ENCODE measurements around the gene RTN4RL1.
"Not testable (repeated sequence)": the region's sequence is repeated elsewhere in the genome, so short reads cannot be mapped to it uniquely, and the experiment has no call there.

RTN4RL1 gene

GRCh38 chr17:1995321-1995892 lies 29.7 kb downstream of the RTN4RL1 start:
- Histone ChIP-seq H3K4me1 (ENCODE audit: control insufficient read depth in 5 of 5, insufficient read depth in 5 of 5, low read length in 5 of 5) (peaks cover 7 to 28% (median 21%) of the 10 kb centered on the region in 5 donors), H3K27ac (ENCODE audit: low read depth, low read length) (no peak overlapping the region), H3K27me3 (ENCODE audit: control insufficient read depth in 5 of 5, insufficient read depth in 4 of 5, low read length in 5 of 5) (no peaks in the 10 kb centered on the region), H3K9ac (ENCODE audit: low read length in 5 of 5) (no peak overlapping the region), H3K36me3 (ENCODE audit: control insufficient read depth in 5 of 5, insufficient read depth in 5 of 5, low read length in 5 of 5) (no peaks in the 10 kb centered on the region), H3K4me3 (ENCODE audit: low read depth in 1 of 5, low read length in 5 of 5) (no peak overlapping the region), H3K9me3 (ENCODE audit: control insufficient read depth in 5 of 5, low read length in 5 of 5) (no peaks in the 10 kb centered on the region)

DNA sequence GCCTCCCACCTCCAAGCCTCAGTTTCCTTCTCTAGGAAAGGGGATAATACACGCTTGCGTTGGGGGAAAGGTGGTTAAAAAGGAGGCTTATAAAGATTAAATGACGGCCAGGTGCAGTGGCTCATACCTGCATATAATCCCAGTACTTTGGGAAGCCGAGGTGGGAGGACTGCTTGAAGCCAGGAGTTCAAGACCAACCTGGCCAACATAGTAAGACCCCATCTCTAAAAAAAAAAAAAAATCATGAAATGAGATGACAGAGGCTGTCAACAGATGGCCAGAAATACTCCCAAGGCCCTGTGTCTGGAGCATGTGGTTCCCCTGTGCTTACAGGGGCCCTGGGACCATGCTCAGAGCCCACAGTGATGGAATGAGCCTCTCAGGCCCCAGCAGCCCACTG lies 30.4 kb downstream of the RTN4RL1 start:
- no peaks in the 10 kb centered on the region for H3K9me3 ChIP-seq (ENCODE audit: control insufficient read depth in 5 of 5, low read length in 5 of 5)
- no peak overlapping the region for H3K4me3 ChIP-seq (ENCODE audit: low read depth in 1 of 5, low read length in 5 of 5)
- H3K27me3 ChIP-seq (ENCODE audit: control insufficient read depth in 5 of 5, insufficient read depth in 4 of 5, low read length in 5 of 5) = no peaks in the 10 kb centered on the region
- H3K9ac ChIP-seq (ENCODE audit: low read length in 5 of 5) = no peak overlapping the region
- no peaks in the 10 kb centered on the region for H3K36me3 ChIP-seq (ENCODE audit: control insufficient read depth in 5 of 5, insufficient read depth in 5 of 5, low read length in 5 of 5)
- H3K4me1 ChIP-seq (ENCODE audit: control insufficient read depth in 5 of 5, insufficient read depth in 5 of 5, low read length in 5 of 5) = peaks cover 5 to 23% (median 15%) of the 10 kb centered on the region in 5 donors
- H3K27ac ChIP-seq (ENCODE audit: low read depth, low read length) = no peak overlapping the region

DNA sequence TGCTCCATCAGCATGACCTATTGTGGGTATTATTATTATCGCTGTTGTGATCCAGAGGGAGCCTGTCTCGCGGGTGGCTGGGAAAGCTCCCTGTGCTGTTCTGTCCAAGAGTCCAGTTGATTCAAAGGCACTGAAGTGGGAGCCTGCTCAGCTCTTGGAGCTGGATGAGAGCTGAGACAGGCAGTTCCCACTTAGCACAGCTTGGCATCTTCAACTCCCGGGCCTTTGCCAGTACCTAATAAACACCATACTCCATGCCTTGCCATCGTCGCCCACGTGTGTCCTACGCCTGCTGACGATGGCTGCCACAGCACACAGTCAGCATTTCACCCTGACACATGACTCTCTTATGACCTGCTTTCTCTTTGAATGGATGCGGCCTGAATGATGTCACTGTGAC lies 32.6 kb downstream of the RTN4RL1 start:
- no peak overlapping the region for H3K9ac ChIP-seq (ENCODE audit: low read length in 5 of 5)
- no peak overlapping the region for H3K27ac ChIP-seq (ENCODE audit: low read depth, low read length)
- H3K4me3 ChIP-seq (ENCODE audit: low read depth in 1 of 5, low read length in 5 of 5) = no peak overlapping the region
- H3K4me1 ChIP-seq (ENCODE audit: control insufficient read depth in 5 of 5, insufficient read depth in 5 of 5, low read length in 5 of 5) = peaks cover 0 to 8% (median 3%) of the 10 kb centered on the region in 5 donors
- H3K36me3 ChIP-seq (ENCODE audit: control insufficient read depth in 5 of 5, insufficient read depth in 5 of 5, low read length in 5 of 5) = no peaks in the 10 kb centered on the region
- no peaks in the 10 kb centered on the region for H3K9me3 ChIP-seq (ENCODE audit: control insufficient read depth in 5 of 5, low read length in 5 of 5)
- no peaks in the 10 kb centered on the region for H3K27me3 ChIP-seq (ENCODE audit: control insufficient read depth in 5 of 5, insufficient read depth in 4 of 5, low read length in 5 of 5)

DNA sequence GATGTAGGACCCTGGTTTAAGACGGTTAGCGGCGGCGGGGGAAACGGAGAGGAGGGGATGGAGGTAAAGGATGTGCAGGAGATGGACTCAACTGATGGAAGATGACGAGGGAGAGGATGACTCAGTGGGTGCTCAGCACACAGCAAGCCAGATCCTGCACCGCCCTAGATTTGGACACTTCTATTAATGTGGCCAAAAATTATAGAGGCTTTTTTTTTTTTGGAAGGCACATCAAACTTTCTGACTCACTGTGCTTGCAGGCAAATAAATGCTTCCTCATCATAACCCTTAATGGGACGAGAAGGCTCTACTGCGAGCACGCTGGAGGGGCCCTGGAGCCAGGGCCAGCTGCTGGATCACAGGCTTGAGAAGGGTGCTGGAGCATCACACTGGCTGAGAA lies 36.0 kb downstream of the RTN4RL1 start:
- Histone ChIP-seq H3K27me3 (ENCODE audit: control insufficient read depth in 5 of 5, insufficient read depth in 4 of 5, low read length in 5 of 5) (no peaks in the 10 kb centered on the region), H3K36me3 (ENCODE audit: control insufficient read depth in 5 of 5, insufficient read depth in 5 of 5, low read length in 5 of 5) (no peaks in the 10 kb centered on the region), H3K27ac (ENCODE audit: low read depth, low read length) (no peak overlapping the region), H3K4me3 (ENCODE audit: low read depth in 1 of 5, low read length in 5 of 5) (no peak overlapping the region), H3K9ac (ENCODE audit: low read length in 5 of 5) (no peak overlapping the region), H3K4me1 (ENCODE audit: control insufficient read depth in 5 of 5, insufficient read depth in 5 of 5, low read length in 5 of 5) (peaks cover 0 to 3% (median 0%) of the 10 kb centered on the region in 5 donors), H3K9me3 (ENCODE audit: control insufficient read depth in 5 of 5, low read length in 5 of 5) (no peaks in the 10 kb centered on the region)

GRCh38 chr17:1986783-1987451 lies 38.2 kb downstream of the RTN4RL1 start:
- no peaks in the 10 kb centered on the region for H3K36me3 ChIP-seq (ENCODE audit: control insufficient read depth in 5 of 5, insufficient read depth in 5 of 5, low read length in 5 of 5)
- no peak overlapping the region for H3K27ac ChIP-seq (ENCODE audit: low read depth, low read length)

GRCh38 chr17:1985686-1986085 lies 39.4 kb downstream of the RTN4RL1 start:
- H3K36me3 ChIP-seq (ENCODE audit: control insufficient read depth in 5 of 5, insufficient read depth in 5 of 5, low read length in 5 of 5) = no peaks in the 10 kb centered on the region
- peaks cover 0 to 6% (median 3%) of the 10 kb centered on the region in 5 donors for H3K4me1 ChIP-seq (ENCODE audit: control insufficient read depth in 5 of 5, insufficient read depth in 5 of 5, low read length in 5 of 5)
- H3K9me3 ChIP-seq (ENCODE audit: control insufficient read depth in 5 of 5, low read length in 5 of 5) = no peaks in the 10 kb centered on the region
- H3K27ac ChIP-seq (ENCODE audit: low read depth, low read length) = no peak overlapping the region
- H3K9ac ChIP-seq (ENCODE audit: low read length in 5 of 5) = no peak overlapping the region
- H3K27me3 ChIP-seq (ENCODE audit: control insufficient read depth in 5 of 5, insufficient read depth in 4 of 5, low read length in 5 of 5) = no peaks in the 10 kb centered on the region
- H3K4me3 ChIP-seq (ENCODE audit: low read depth in 1 of 5, low read length in 5 of 5) = no peak overlapping the region

More at GRCh38 chr17:1986783-1987451, 38.2 kb downstream of the RTN4RL1 start:
- Histone ChIP-seq H3K4me3 (ENCODE audit: low read depth in 1 of 5, low read length in 5 of 5) (no peak overlapping the region), H3K9ac (ENCODE audit: low read length in 5 of 5) (no peak overlapping the region), H3K27me3 (ENCODE audit: control insufficient read depth in 5 of 5, insufficient read depth in 4 of 5, low read length in 5 of 5) (no peaks in the 10 kb centered on the region), H3K4me1 (ENCODE audit: control insufficient read depth in 5 of 5, insufficient read depth in 5 of 5, low read length in 5 of 5) (peaks cover 0 to 3% (median 0%) of the 10 kb centered on the region in 5 donors), H3K9me3 (ENCODE audit: control insufficient read depth in 5 of 5, low read length in 5 of 5) (no peaks in the 10 kb centered on the region)

DNA sequence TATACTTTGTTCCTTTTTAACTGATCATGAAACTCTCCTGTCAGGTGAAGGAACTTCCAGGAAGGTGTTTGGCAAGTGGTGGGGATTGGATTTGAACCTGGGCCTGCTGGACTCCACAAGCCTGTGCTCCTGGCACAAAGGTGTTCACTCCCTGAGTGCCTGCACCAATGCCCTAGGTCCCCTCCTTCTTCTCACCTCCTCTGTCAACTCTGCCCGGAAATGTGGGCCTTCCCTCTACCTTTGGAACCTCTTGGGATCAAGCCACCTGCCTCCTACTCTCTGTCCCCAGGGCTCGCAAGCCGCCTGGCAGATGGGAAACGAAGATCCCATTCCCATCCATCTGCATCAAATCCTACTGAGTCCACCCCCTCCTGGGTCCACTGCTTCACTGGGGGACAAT lies 40.0 kb downstream of the RTN4RL1 start:
- Histone ChIP-seq H3K27me3 (ENCODE audit: control insufficient read depth in 5 of 5, insufficient read depth in 4 of 5, low read length in 5 of 5) (no peaks in the 10 kb centered on the region), H3K9ac (ENCODE audit: low read length in 5 of 5) (no peak overlapping the region), H3K4me3 (ENCODE audit: low read depth in 1 of 5, low read length in 5 of 5) (no peak overlapping the region), H3K9me3 (ENCODE audit: control insufficient read depth in 5 of 5, low read length in 5 of 5) (no peaks in the 10 kb centered on the region), H3K36me3 (ENCODE audit: control insufficient read depth in 5 of 5, insufficient read depth in 5 of 5, low read length in 5 of 5) (no peaks in the 10 kb centered on the region), H3K27ac (ENCODE audit: low read depth, low read length) (no peak overlapping the region), H3K4me1 (ENCODE audit: control insufficient read depth in 5 of 5, insufficient read depth in 5 of 5, low read length in 5 of 5) (peaks cover 0 to 8% (median 3%) of the 10 kb centered on the region in 5 donors)

DNA sequence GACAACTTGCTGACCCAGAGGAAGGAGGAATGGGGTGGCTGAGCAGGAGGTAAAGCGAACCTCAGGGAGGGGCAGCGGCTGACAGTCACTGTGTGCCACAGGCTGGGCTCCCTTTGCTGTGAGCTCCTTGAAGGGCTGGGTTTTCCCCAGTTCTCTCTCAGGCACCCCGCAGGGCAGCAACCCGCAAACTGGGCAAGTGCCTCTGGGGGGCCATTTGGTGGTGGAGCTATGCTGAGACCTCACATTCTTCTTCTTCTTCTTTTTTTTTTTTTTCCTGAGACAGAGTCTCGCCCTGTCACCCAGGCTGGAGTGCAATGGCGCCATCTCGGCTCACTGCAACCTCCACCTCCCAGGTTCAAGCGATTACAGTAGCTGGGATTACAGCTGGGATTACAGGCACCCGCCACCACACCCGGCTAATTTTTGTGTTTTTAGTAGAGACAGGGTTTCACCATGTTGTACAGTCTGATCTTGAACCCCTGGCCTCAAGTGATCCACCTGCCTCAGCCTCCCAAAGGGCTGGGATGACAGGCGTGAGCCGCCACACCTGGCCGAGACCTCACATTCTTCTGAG lies 42.3 kb downstream of the RTN4RL1 start:
- H3K27me3 ChIP-seq (ENCODE audit: control insufficient read depth in 5 of 5, insufficient read depth in 4 of 5, low read length in 5 of 5); H3K4me3 ChIP-seq (ENCODE audit: low read depth in 1 of 5, low read length in 5 of 5); H3K9ac ChIP-seq (ENCODE audit: low read length in 5 of 5); H3K9me3 ChIP-seq (ENCODE audit: control insufficient read depth in 5 of 5, low read length in 5 of 5); H3K27ac ChIP-seq (ENCODE audit: low read depth, low read length); H3K36me3 ChIP-seq (ENCODE audit: control insufficient read depth in 5 of 5, insufficient read depth in 5 of 5, low read length in 5 of 5): not testable (repeated sequence)
- H3K4me1 ChIP-seq (ENCODE audit: control insufficient read depth in 5 of 5, insufficient read depth in 5 of 5, low read length in 5 of 5) = peaks cover 1 to 24% (median 12%) of the 10 kb centered on the region in 5 donors

DNA sequence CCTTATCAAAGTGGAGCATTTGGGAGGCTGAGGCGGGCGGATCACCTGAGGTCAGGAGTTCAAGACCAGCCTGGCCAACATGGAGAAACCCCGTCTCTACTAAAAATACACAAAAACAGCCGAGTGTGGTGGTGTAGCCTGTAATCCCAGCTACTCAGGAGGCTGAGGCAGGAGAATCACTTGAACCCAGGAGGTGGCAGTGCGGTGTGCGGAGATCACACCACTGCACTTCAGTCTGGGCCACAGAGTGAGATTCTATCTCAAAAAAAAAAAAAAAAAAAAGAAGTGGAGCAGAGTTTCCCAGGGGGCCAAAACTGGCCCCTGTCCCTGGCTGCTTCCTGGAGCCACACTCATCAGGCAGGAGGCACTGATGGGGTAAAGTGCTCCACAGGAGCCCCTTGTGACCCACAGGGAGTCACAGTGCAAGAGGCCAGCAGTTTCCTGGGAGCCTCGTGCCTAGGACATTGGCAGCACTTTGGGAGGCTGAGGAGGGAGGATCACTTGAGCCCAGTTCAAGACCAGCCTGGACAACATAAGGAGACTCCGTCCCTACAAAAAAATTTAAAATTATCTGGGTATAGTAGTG lies 44.4 kb downstream of the RTN4RL1 start:
- Histone ChIP-seq H3K9me3 (ENCODE audit: control insufficient read depth in 5 of 5, low read length in 5 of 5) (no peaks in the 10 kb centered on the region), H3K27ac (ENCODE audit: low read depth, low read length) (no peak overlapping the region), H3K4me1 (ENCODE audit: control insufficient read depth in 5 of 5, insufficient read depth in 5 of 5, low read length in 5 of 5) (peaks cover 1 to 33% (median 16%) of the 10 kb centered on the region in 5 donors), H3K27me3 (ENCODE audit: control insufficient read depth in 5 of 5, insufficient read depth in 4 of 5, low read length in 5 of 5) (peaks cover 0 to 14% (median 8%) of the 10 kb centered on the region in 5 donors), H3K9ac (ENCODE audit: low read length in 5 of 5) (no peak overlapping the region), H3K36me3 (ENCODE audit: control insufficient read depth in 5 of 5, insufficient read depth in 5 of 5, low read length in 5 of 5) (no peaks in the 10 kb centered on the region), H3K4me3 (ENCODE audit: low read depth in 1 of 5, low read length in 5 of 5) (no peak overlapping the region)
